ENCODE measurements around the gene STUB1.

- no peak for TF ChIP-seq YY1 (IDR thresholded peaks at IDR 0.05; ENCODE audit: insufficient read depth, insufficient read length)
- TF ChIP-seq ZNF274 (IDR thresholded peaks at IDR 0.05; ENCODE audit: low read depth, low read length): no peak
- TF ChIP-seq SUZ12 (IDR thresholded peaks at IDR 0.05; ENCODE audit: extremely low read depth, insufficient read depth, insufficient read length): no peak
These were observed 47.5 kb upstream of the STUB1 start for GRCh38 chr16:632486-633335.

All from NT2/D1 (cell line).